NT2/D1 (cell line): ENCODE data around the gene PAPOLB.

Source experiments
- DNase-seq: peaks from one replicate; pipeline ENCODE4 v3.0.0-alpha.2; 2011; ENCODE audit warnings: low read depth, low spot score
- H3K27me3 ChIP-seq: 2 replicates; pipeline ENCODE4 v1.6.0; 2011; ENCODE audit warnings: mild to moderate bottlenecking; ENCODE audit not compliant: insufficient read length, insufficient read depth
- H3K36me3 ChIP-seq: 2 replicates; pipeline ENCODE4 v1.6.1; 2011; ENCODE audit warnings: mild to moderate bottlenecking, low read length, mixed read lengths; ENCODE audit not compliant: insufficient read depth, insufficient read length
- H3K4me1 ChIP-seq: 2 replicates; pipeline ENCODE4 v1.5.1; 2011; ENCODE audit not compliant: insufficient read depth, insufficient read length
- H3K4me3 ChIP-seq: 2 replicates; pipeline ENCODE4 v1.5.1; 2011; ENCODE audit warnings: low read depth; ENCODE audit not compliant: insufficient read length
- H3K9ac ChIP-seq: 2 replicates; pipeline ENCODE4 v1.6.0; 2011; ENCODE audit warnings: low read depth; ENCODE audit not compliant: insufficient read length
- H3K9me3 ChIP-seq: 2 replicates; pipeline ENCODE4 v1.5.1; 2011; ENCODE audit warnings: mild to moderate bottlenecking, low read length; ENCODE audit not compliant: insufficient read depth
- SUZ12 ChIP-seq: IDR thresholded peaks from 2 replicates; pipeline ENCODE4 v1.6.1; 2011; ENCODE audit not compliant: insufficient read length, insufficient read depth; ENCODE audit errors: extremely low read depth
- YY1 ChIP-seq: IDR thresholded peaks from 2 replicates; pipeline ENCODE4 v1.6.1; 2011; ENCODE audit not compliant: insufficient read length, insufficient read depth
- ZNF274 ChIP-seq: IDR thresholded peaks from 2 replicates; pipeline ENCODE4 v1.6.1; 2011; ENCODE audit warnings: mild to moderate bottlenecking, low read depth, low read length

The PAPOLB gene

DNA sequence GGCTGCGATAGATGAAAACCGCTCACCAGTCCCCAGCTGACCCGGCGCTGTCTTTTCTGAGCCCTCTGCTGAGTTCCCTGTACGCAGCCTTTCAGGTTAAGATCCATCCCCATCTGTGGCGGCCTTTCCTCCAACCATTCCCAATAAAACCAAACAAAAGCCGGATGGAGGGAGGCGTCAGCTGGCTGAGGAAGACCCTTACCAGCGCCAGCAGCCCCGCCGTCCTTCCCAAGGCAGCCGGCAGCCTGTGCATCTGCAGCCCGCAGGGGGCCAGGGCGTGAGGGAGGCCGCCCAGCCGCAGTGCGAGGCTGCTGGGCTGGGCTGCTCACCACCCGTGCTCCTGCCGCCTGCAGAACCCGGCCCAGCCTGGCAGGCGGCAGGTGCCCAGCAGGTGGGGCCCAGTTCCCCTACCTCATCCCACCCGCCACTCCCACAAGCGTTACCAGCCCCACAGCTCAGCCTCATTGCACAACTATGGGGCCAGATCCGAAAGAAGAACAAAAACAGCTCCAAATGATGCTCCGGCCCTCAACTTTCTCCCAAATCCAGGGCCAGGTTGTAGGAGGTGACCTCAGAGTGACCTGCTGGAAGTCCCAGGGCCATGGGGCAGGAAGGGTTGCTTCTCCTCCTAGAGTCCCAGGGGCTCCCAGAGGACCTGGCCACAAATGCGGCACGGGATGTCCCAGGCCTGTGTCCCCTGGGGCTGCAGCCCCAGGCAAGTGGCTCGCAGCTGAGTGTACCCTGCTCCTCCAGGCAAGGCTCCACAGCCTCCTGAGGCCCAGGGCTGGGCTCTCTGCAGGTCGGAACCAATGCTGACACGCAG, 23.8 kb downstream of the PAPOLB start:
- peaks cover 18% of the 10 kb centered on the region for H3K4me1 ChIP-seq
- H3K9ac ChIP-seq, result peak overlapping the region; percentile 33

DNA sequence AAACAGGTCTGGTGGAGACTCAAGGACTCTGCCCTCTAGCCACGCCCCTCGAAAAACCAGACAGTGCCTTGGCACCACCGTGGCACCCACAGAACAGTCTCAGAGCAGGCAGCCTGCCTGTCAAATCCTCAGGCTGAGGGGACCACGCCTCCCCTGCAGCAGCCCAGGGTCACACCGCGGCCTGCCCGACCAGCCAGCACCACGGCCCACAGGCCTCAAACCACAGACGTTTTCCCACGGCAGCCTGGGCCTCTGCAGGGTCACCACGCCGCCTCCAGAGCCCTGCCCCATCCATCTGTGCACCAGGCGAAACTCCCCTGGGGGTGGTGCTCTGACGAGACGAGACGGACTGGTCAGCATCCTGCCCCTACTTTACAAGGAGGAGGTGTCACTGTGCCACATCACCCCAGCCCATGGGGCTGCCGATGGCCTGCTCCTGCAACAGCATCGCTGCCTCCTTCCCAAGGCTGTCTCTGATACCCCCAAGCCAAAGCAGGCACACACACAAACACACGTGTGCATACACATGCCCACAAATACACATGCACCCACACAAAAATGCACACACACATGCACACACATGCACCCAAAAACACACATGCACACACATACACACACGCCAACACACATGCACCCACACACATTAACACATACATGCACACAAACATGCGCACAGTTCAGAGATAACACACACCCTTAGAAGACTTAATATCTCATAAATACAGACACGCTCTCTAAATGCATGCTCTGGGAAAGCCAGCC, 24.6 kb downstream of the PAPOLB start:
- peaks cover 22% of the 10 kb centered on the region for H3K36me3 ChIP-seq
- H3K4me3 ChIP-seq, result no peak overlapping the region
- peaks cover 18% of the 10 kb centered on the region for H3K4me1 ChIP-seq
- TF ChIP-seq SUZ12 (no peak), YY1 (no peak), ZNF274 (no peak)
- no peak for DNase-seq
- no peaks in the 10 kb centered on the region for H3K9me3 ChIP-seq
- no peak overlapping the region for H3K9ac ChIP-seq
- no peaks in the 10 kb centered on the region for H3K27me3 ChIP-seq

More for the DNA sequence above, 23.8 kb downstream of the PAPOLB start:
- no peak for DNase-seq
- Histone ChIP-seq H3K9me3 (no peaks in the 10 kb centered on the region), H3K36me3 (peaks cover 22% of the 10 kb centered on the region), H3K4me3 (no peak overlapping the region), H3K27me3 (no peaks in the 10 kb centered on the region)
- TF ChIP-seq SUZ12 (no peak), ZNF274 (no peak), YY1 (no peak)

DNA sequence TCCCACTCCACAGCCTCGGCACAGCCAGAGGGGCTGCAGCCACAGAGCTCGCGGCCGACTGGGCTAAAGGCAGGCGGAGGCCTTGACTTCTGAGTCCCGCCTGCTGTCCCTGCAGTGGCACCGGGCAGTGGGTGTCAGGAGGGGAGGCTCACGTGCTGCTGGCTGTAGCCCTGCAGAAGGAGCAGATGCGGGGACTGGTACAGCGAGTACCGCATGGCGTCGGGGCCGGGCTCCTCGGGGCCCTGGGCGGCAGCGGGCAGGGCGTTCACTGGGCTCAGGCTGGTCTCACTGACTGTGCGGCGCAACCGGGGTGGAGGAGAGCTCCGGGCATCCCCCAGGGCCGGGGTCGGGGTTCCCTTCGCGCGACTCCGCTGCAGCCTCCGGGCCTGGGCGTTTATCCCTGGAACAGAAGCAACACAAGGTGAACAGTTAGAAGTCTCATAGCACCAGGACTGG, 25.6 kb downstream of the PAPOLB start:
- Histone ChIP-seq H3K27me3 (no peaks in the 10 kb centered on the region), H3K4me1 (peaks cover 18% of the 10 kb centered on the region), H3K9ac (no peak overlapping the region), H3K9me3 (no peaks in the 10 kb centered on the region), H3K4me3 (no peak overlapping the region), H3K36me3 (peaks cover 22% of the 10 kb centered on the region)
- TF ChIP-seq SUZ12 (no peak), YY1 (no peak), ZNF274 (no peak)
- no peak for DNase-seq

DNA sequence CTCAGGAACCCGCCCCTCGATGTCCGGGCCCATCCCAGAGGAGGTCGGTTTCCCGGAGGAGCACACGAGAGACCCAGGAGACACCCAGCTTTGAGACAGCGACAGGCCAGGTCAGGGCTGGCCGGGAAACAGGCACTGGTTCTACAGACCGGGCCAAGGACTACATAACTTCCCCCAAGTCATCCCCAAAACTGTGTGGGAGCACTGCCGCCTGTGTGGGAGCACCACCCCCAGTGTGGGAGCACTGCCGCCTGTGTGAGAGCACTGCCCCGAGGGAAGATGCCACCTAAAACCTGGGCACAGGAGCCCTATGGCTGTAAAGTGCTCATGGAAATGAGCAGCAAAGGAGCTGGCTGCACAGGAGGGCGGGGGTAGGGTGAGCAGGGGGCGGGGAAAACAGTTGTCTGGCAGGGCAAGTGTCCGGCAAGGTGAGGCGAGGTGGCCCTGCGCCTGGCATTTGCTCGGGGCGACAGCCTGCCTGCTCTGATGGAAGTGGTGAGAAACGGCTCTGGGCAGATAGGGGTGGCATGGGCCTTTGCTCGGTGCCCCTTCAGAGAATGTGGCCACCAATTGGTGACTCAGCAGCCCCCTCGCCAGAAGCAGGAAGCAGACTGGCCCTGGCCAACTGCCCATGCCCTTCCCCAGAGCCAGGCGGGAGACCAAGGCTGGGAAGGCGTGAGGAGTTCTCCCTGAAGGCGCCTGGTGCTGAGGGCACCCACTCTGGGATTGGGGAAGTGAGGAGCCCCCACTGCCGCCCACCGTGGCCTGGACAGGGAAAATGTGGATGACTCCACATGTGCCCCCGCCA, 26.2 kb downstream of the PAPOLB start:
- H3K4me3 ChIP-seq, result no peak overlapping the region
- H3K36me3 ChIP-seq, result peaks cover 22% of the 10 kb centered on the region
- no peaks in the 10 kb centered on the region for H3K9me3 ChIP-seq
- DNase-seq, result no peak
- H3K9ac ChIP-seq, result no peak overlapping the region
- no peak for TF ChIP-seq SUZ12
- TF ChIP-seq YY1, result no peak
- no peak for TF ChIP-seq ZNF274
- peaks cover 18% of the 10 kb centered on the region for H3K4me1 ChIP-seq
- H3K27me3 ChIP-seq, result no peaks in the 10 kb centered on the region

DNA sequence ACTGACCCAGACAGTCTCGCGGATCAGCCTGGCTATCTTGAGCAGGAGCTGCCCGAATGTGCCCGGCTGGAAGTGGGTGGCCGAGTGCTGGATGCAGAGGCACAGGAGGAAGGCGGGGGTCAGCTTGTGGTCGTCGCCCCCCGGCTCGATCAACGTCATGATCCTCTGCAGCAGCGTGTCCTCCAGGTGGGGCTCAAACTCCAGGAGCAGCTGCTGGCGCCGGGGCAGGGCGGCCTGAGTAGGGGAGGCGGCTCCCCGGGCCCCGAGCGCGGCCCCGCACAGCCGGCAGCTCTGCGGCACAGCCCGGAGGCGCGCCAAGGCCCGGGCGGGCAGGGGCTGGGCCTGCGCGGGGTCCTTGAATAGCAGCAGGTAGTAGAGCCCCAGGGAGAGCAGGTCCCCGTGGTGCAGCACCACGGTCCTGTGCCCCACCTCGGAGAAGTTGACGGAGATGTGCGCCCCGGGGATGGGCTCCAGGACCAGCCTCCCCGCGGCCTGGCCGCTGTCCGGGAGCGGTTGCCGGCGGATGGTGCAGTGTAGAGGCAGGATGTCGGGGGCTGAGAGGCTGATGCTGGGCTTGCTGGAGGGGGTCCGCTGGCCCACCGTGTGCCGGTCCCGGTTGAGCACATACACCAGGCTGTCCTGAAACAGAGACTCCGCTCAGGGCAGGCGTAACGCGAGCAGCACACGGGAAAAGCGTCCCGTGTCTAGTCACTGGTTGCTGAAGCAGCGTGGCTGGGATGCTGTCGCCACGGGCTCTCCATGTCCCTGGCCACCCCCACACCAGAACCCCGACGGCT, 27.0 kb downstream of the PAPOLB start:
- H3K9me3 ChIP-seq, result no peaks in the 10 kb centered on the region
- H3K27me3 ChIP-seq, result no peaks in the 10 kb centered on the region
- no peak overlapping the region for H3K4me3 ChIP-seq
- no peak overlapping the region for H3K9ac ChIP-seq
- DNase-seq, result no peak
- H3K4me1 ChIP-seq, result peaks cover 18% of the 10 kb centered on the region
- no peak for TF ChIP-seq YY1
- no peak for TF ChIP-seq SUZ12
- TF ChIP-seq ZNF274, result no peak
- H3K36me3 ChIP-seq, result peaks cover 22% of the 10 kb centered on the region

DNA sequence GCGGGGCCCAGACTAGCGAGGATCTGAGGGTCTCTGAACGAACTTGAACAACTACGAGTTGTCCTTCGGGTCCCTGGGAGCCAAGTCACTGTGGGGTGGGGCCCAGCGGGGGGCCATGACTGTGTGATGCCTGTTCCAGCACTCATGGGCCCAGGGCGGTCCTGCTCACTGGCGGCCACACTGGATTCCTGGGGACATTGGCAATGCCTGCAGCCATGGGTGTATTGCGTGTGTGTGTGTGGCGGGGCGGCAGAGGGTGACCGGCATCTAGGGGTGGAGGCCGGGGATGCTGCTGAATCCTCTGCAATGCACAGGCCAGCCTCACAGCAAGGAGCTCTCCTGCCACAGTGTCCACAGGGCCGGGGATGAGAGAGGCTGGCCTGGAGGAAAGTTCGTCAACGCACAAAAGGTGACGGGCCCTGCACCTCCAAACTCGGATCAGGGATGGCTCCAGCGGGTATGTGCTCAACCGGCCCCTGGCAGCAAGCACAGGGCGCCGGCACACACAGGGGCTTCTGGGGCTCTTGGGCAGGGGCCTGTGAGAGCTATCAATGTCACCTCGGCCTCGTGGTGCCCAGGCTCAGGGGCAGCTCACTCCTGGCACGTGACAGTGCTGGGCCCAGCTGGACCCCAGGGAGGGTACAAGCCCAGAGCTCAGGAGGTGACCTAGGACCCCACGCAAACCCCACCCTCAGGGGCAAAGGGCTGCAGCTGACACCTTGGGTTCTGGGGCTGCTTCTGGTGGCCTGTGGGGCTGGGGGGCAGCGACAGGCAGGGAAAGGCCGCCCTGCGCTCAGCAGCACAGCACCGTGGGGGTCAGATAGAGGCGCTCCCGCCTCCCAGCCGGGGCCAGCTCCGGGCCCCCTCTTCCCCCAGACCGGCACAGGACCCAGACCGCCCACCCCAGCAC, 27.9 kb downstream of the PAPOLB start:
- Histone ChIP-seq H3K9me3 (no peaks in the 10 kb centered on the region), H3K4me1 (peaks cover 18% of the 10 kb centered on the region), H3K9ac (no peak overlapping the region), H3K27me3 (no peaks in the 10 kb centered on the region), H3K36me3 (peaks cover 27% of the 10 kb centered on the region), H3K4me3 (no peak overlapping the region)
- no peak for DNase-seq
- TF ChIP-seq ZNF274, result no peak
- no peak for TF ChIP-seq YY1
